Neural cell (in vitro differentiated cells): ENCODE measurements around the gene RASGRP3. TPM values are rescaled to one million over a fixed set of nuclear protein-coding genes. Genes with fewer than 3 reads are reported as not detected.

Source experiments
- H2AFZ ChIP-seq: fragments of 200-600, 300-800 bp; sonication (generic), shearing (Covaris generic); 2 replicates; pipeline ENCODE4 v1.6.0; 2014; ENCODE audit warnings: low read depth, mild to moderate bottlenecking, antibody characterized with exemption, low read length, moderate library complexity
- H3F3A ChIP-seq: fragments of 200-600 bp; shearing (Covaris generic); 2 replicates; pipeline ENCODE4 v1.6.1; 2016; ENCODE audit warnings: mild to moderate bottlenecking, moderate library complexity, mixed read lengths, antibody characterized with exemption, low read length; ENCODE audit not compliant: insufficient read depth, poor library complexity, severe bottlenecking
- H3K27ac ChIP-seq: fragments of 200-600, 300-800 bp; sonication (generic), shearing (Covaris generic); 2 replicates; pipeline ENCODE4 v1.5.1; 2014; ENCODE audit warnings: mild to moderate bottlenecking, low read length, moderate library complexity
- H3K27me3 ChIP-seq: fragments of 300-800, 200-600 bp; sonication (generic), shearing (Covaris generic); 2 replicates; pipeline ENCODE4 v1.6.0; 2014; ENCODE audit warnings: mild to moderate bottlenecking, low read depth, low read length, moderate library complexity; ENCODE audit not compliant: insufficient read depth
- H3K36me3 ChIP-seq: fragments of 300-800, 200-600 bp; sonication (generic), shearing (Covaris generic); 2 replicates; pipeline ENCODE4 v1.5.1; 2014; ENCODE audit warnings: mild to moderate bottlenecking, antibody characterized with exemption, low read length, moderate library complexity; ENCODE audit not compliant: insufficient read depth
- H3K4me2 ChIP-seq: fragments of 300-800, 200-600 bp; sonication (generic), shearing (Covaris generic); 2 replicates; pipeline ENCODE4 v1.6.0; 2014; ENCODE audit warnings: mild to moderate bottlenecking, low read length
- H3K4me3 ChIP-seq: fragments of 300-800, 200-600 bp; sonication (generic), shearing (Covaris generic); 2 replicates; pipeline ENCODE4 v1.5.1; 2014; ENCODE audit warnings: mild to moderate bottlenecking, low read length, moderate library complexity
- H3K79me2 ChIP-seq: fragments of 200-600 bp; shearing (Covaris generic); replicated peaks from 2 replicates; pipeline ENCODE4 v1.6.0; 2014; ENCODE audit warnings: mild to moderate bottlenecking, low read length, moderate library complexity; ENCODE audit not compliant: insufficient read depth
- H3K9ac ChIP-seq: fragments of 300-800, 200-600 bp; sonication (generic), shearing (Covaris generic); 2 replicates; pipeline ENCODE4 v1.6.1; 2016; ENCODE audit warnings: mild to moderate bottlenecking, low read length, mixed read lengths
- H3K9me2 ChIP-seq: fragments of 200-600 bp; shearing (Covaris generic); 2 replicates; pipeline ENCODE4 v1.6.1; 2016; ENCODE audit warnings: mild to moderate bottlenecking, low read length, mixed read lengths; ENCODE audit not compliant: insufficient read depth
- H3K9me3 ChIP-seq: fragments of 200-600, 300-800 bp; sonication (generic), shearing (Covaris generic); 2 replicates; pipeline ENCODE4 v1.6.1; 2016; ENCODE audit warnings: mild to moderate bottlenecking, mixed run types, low read length, moderate library complexity, mixed read lengths
- H4K20me1 ChIP-seq: fragments of 200-600 bp; shearing (Covaris generic); 2 replicates; pipeline ENCODE4 v1.6.1; 2016; ENCODE audit warnings: mild to moderate bottlenecking, mixed run types; ENCODE audit not compliant: insufficient read depth
- EP300 ChIP-seq: fragments of 450-650 bp; conservative IDR thresholded peaks from 2 replicates; pipeline ENCODE4 v1.6.1; 2014; ENCODE audit warnings: antibody characterized with exemption, mild to moderate bottlenecking, moderate library complexity; ENCODE audit not compliant: poor library complexity, severe bottlenecking
- EZH2 ChIP-seq: fragments of 200-600, 300-800 bp; shearing (Covaris generic), sonication (generic); IDR thresholded peaks from 2 replicates; pipeline ENCODE4 v1.6.1; 2014; ENCODE audit warnings: antibody characterized with exemption, low read length, borderline replicate concordance, mild to moderate bottlenecking; ENCODE audit not compliant: insufficient read depth, poor library complexity, severe bottlenecking
- MXI1 ChIP-seq: fragments of 450-650 bp; conservative IDR thresholded peaks from 2 replicates; pipeline ENCODE4 v1.6.1; 2014; ENCODE audit warnings: antibody characterized with exemption, mild to moderate bottlenecking; ENCODE audit not compliant: poor library complexity, severe bottlenecking
- RAD21 ChIP-seq: fragments of 450-650 bp; conservative IDR thresholded peaks from 2 replicates; pipeline ENCODE4 v1.6.1; 2014; ENCODE audit warnings: antibody characterized with exemption, mild to moderate bottlenecking, moderate library complexity
- SMC3 ChIP-seq: fragments of 450-650 bp; conservative IDR thresholded peaks from 2 replicates; pipeline ENCODE4 v1.6.1; 2014; ENCODE audit warnings: antibody characterized with exemption, mild to moderate bottlenecking, moderate library complexity; ENCODE audit not compliant: poor library complexity
- TAF1 ChIP-seq: IDR thresholded peaks from 2 replicates; pipeline ENCODE4 v1.6.1; 2012; ENCODE audit warnings: low read depth
- polyA plus RNA-seq: library from polyadenylated mRNA; depleted of rRNA; stranded (reverse); fragments of >200 nt; gene quantifications from 2 replicates; pipeline ENCODE4 v1.2.3, GENCODE V29; 2014
- TF ChIP-seq, protein P1 (sequence below): IDR thresholded peaks from 2 replicates; pipeline ENCODE4 v1.6.1; 2012; ENCODE audit warnings: borderline replicate concordance
- TF ChIP-seq, protein P2 (sequence below): fragments of 450-650 bp; IDR thresholded peaks from 2 replicates; pipeline ENCODE4 v1.5.1; 2014; ENCODE audit warnings: antibody characterized with exemption, mild to moderate bottlenecking, moderate library complexity; ENCODE audit not compliant: poor library complexity, severe bottlenecking

The RASGRP3 gene
- polyA plus RNA-seq, 1 donor from 2014 or later, result 25.3 TPM

DNA sequence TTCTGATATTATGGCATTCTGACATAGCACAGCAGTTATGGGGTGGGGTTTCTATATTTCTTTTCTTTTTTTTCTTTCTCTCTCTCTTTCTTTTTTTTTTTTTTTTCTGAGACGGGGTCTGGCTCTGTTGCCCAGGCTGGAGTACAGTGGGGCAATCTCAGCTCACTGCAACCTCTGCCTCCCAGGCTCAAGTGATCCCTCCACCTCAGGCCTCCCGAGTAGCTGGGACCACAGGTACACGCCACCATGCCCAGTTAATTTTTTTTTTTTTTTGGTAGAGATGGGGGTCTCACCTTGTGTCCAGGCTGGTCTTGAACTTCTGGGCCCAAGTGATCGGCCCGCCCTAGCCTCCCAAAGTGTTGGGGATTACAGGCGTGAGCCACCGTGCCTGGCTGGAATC, 130.2 kb downstream of the RASGRP3 start:
- Histone ChIP-seq H3K27me3 (no peaks in the 10 kb centered on the region), H3K9me3 (no peaks in the 10 kb centered on the region)

DNA sequence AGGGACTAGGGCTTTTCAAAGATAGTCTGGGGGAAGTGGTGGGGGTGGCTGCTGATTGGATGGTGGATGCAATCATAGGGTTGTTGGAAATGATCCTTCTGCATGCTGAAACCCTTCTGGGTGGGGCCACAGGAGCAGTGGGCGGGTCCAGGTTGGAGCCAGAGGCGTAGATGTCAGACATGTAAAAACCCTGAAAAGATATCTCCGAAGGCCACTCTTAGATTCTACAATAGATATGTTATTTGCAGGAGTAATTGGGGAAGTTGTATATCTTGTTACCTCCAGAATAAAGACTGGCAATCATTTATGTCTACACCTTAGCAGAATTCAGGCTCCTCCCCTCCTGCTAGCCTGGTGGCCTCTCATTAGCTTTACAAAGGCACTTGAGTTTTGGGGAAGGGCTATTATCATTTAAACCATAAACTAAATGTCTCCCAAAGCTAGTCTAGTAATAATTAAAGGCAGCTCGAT, 130.8 kb downstream of the RASGRP3 start:
- no peaks in the 10 kb centered on the region for H3K9me2 ChIP-seq
- no peak overlapping the region for H3K4me2 ChIP-seq
- no peaks in the 10 kb centered on the region for H3K36me3 ChIP-seq
- H3K4me3 ChIP-seq, result no peak overlapping the region
- H3K27ac ChIP-seq, result no peak overlapping the region
- H3F3A ChIP-seq, result no peaks in the 10 kb centered on the region
- H2AFZ ChIP-seq, result no peak overlapping the region
- TF ChIP-seq, protein P1, sequence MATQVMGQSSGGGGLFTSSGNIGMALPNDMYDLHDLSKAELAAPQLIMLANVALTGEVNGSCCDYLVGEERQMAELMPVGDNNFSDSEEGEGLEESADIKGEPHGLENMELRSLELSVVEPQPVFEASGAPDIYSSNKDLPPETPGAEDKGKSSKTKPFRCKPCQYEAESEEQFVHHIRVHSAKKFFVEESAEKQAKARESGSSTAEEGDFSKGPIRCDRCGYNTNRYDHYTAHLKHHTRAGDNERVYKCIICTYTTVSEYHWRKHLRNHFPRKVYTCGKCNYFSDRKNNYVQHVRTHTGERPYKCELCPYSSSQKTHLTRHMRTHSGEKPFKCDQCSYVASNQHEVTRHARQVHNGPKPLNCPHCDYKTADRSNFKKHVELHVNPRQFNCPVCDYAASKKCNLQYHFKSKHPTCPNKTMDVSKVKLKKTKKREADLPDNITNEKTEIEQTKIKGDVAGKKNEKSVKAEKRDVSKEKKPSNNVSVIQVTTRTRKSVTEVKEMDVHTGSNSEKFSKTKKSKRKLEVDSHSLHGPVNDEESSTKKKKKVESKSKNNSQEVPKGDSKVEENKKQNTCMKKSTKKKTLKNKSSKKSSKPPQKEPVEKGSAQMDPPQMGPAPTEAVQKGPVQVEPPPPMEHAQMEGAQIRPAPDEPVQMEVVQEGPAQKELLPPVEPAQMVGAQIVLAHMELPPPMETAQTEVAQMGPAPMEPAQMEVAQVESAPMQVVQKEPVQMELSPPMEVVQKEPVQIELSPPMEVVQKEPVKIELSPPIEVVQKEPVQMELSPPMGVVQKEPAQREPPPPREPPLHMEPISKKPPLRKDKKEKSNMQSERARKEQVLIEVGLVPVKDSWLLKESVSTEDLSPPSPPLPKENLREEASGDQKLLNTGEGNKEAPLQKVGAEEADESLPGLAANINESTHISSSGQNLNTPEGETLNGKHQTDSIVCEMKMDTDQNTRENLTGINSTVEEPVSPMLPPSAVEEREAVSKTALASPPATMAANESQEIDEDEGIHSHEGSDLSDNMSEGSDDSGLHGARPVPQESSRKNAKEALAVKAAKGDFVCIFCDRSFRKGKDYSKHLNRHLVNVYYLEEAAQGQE, result no peak
- no peak for TF ChIP-seq EZH2
- TF ChIP-seq MXI1, result no peak
- H4K20me1 ChIP-seq, result no peaks in the 10 kb centered on the region
- H3K9ac ChIP-seq, result no peak overlapping the region
- no peaks in the 10 kb centered on the region for H3K79me2 ChIP-seq
- no peaks in the 10 kb centered on the region for H3K9me3 ChIP-seq
- no peaks in the 10 kb centered on the region for H3K27me3 ChIP-seq

More for the DNA sequence above, 130.2 kb downstream of the RASGRP3 start:
- Histone ChIP-seq H3K9me2 (no peaks in the 10 kb centered on the region), H4K20me1 (no peaks in the 10 kb centered on the region), H3K27ac (no peak overlapping the region), H3K79me2 (no peaks in the 10 kb centered on the region), H3K36me3 (no peaks in the 10 kb centered on the region), H3K9ac (no peak overlapping the region), H2AFZ (no peak overlapping the region), H3K4me3 (no peak overlapping the region), H3F3A (no peaks in the 10 kb centered on the region), H3K4me2 (no peak overlapping the region)
- TF ChIP-seq TAF1 (no peak), SMC3 (no peak), EZH2 (no peak), MXI1 (no peak), EP300 (no peak), RAD21 (no peak)
- TF ChIP-seq, protein P2, sequence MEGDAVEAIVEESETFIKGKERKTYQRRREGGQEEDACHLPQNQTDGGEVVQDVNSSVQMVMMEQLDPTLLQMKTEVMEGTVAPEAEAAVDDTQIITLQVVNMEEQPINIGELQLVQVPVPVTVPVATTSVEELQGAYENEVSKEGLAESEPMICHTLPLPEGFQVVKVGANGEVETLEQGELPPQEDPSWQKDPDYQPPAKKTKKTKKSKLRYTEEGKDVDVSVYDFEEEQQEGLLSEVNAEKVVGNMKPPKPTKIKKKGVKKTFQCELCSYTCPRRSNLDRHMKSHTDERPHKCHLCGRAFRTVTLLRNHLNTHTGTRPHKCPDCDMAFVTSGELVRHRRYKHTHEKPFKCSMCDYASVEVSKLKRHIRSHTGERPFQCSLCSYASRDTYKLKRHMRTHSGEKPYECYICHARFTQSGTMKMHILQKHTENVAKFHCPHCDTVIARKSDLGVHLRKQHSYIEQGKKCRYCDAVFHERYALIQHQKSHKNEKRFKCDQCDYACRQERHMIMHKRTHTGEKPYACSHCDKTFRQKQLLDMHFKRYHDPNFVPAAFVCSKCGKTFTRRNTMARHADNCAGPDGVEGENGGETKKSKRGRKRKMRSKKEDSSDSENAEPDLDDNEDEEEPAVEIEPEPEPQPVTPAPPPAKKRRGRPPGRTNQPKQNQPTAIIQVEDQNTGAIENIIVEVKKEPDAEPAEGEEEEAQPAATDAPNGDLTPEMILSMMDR, result no peak
- TF ChIP-seq, protein P1, result no peak
